SK-N-SH treated with all-trans-retinoic acid at 6 μM for 48 hours (cell line): ENCODE results near the gene TNFRSF9.

Experiments used
- ATAC-seq: fragments of 200-7000 bp; cut with Tn5 transposase; 3 replicates; pipeline ENCODE4 v1.9.1; 2020; ENCODE audit warnings: mild to moderate bottlenecking, moderate library complexity
- ARNTL ChIP-seq: fragments of 450-650 bp; formaldehyde crosslinking; IDR thresholded peaks from 2 replicates; pipeline ENCODE4 v1.5.0; 2020; ENCODE audit warnings: low read depth, mild to moderate bottlenecking, moderate library complexity, borderline replicate concordance
- BACH2 ChIP-seq: fragments of 250-450 bp; sonication (Bioruptor Pico); IDR thresholded peaks from 2 replicates; pipeline ENCODE4 v1.9.0; 2021; ENCODE audit warnings: mild to moderate bottlenecking, borderline replicate concordance
- CREB5 ChIP-seq: fragments of 250-450 bp; sonication (Bioruptor Pico); IDR thresholded peaks from 2 replicates; pipeline ENCODE4 v1.5.1; 2020; ENCODE audit warnings: low read depth, mild to moderate bottlenecking, moderate library complexity
- CSDC2 ChIP-seq: fragments of 250-450 bp; sonication (Bioruptor Pico); IDR thresholded peaks from 2 replicates; pipeline ENCODE4 v1.5.0; 2020; ENCODE audit warnings: mild to moderate bottlenecking, moderate library complexity
- CSRNP3 ChIP-seq: fragments of 250-450 bp; sonication (Bioruptor Pico); IDR thresholded peaks from 2 replicates; pipeline ENCODE4 v1.5.1; 2021; ENCODE audit warnings: mild to moderate bottlenecking, moderate library complexity
- ESRRG ChIP-seq: fragments of 250-450 bp; sonication (Bioruptor Pico); IDR thresholded peaks from 2 replicates; pipeline ENCODE4 v1.6.1; 2021; ENCODE audit warnings: mild to moderate bottlenecking
- GLIS3 ChIP-seq: fragments of 250-450 bp; sonication (Bioruptor Pico); IDR thresholded peaks from 2 replicates; pipeline ENCODE4 v1.5.0; 2020; ENCODE audit warnings: mild to moderate bottlenecking, moderate library complexity
- ISL1 ChIP-seq: fragments of 250-450 bp; sonication (Bioruptor Pico); IDR thresholded peaks from 2 replicates; pipeline ENCODE4 v2.1.2; 2022; ENCODE audit warnings: mild to moderate bottlenecking, moderate library complexity
- OSR1 ChIP-seq: fragments of 250-450 bp; sonication (Bioruptor Pico); IDR thresholded peaks from 2 replicates; pipeline ENCODE4 v1.8.0; 2022; ENCODE audit warnings: moderate library complexity, mild to moderate bottlenecking, inconsistent platforms
- POU6F1 ChIP-seq: fragments of 250-450 bp; sonication (Bioruptor Pico); IDR thresholded peaks from 2 replicates; pipeline ENCODE4 v1.8.0; 2021; ENCODE audit warnings: low read depth, mild to moderate bottlenecking, moderate library complexity, borderline replicate concordance
- PPARA ChIP-seq: fragments of 250-450 bp; sonication (Bioruptor Pico); IDR thresholded peaks from 2 replicates; pipeline ENCODE4 v1.5.0; 2020; ENCODE audit warnings: mild to moderate bottlenecking, borderline replicate concordance
- RARB ChIP-seq: fragments of 250-450 bp; sonication (Bioruptor Pico); IDR thresholded peaks from 2 replicates; pipeline ENCODE4 v1.8.0; 2021; ENCODE audit warnings: mild to moderate bottlenecking, moderate library complexity
- TOX ChIP-seq: fragments of 250-450 bp; sonication (Bioruptor Pico); IDR thresholded peaks from 2 replicates; pipeline ENCODE4 v1.8.0; 2021; ENCODE audit warnings: mild to moderate bottlenecking, moderate library complexity, borderline replicate concordance
- TSHZ2 ChIP-seq: fragments of 250-450 bp; sonication (Bioruptor Pico); IDR thresholded peaks from 2 replicates; pipeline ENCODE4 v1.5.0; 2020; ENCODE audit warnings: mild to moderate bottlenecking, moderate library complexity
- ZC3H10 ChIP-seq: fragments of 250-450 bp; sonication (Bioruptor Pico); IDR thresholded peaks from 2 replicates; pipeline ENCODE4 v1.5.1; 2021; ENCODE audit warnings: mild to moderate bottlenecking, moderate library complexity
- ZFP3 ChIP-seq: fragments of 250-450 bp; sonication (Bioruptor Pico); IDR thresholded peaks from 2 replicates; pipeline ENCODE4 v1.5.0; 2020; ENCODE audit warnings: mild to moderate bottlenecking, moderate library complexity
- ZFP30 ChIP-seq: fragments of 450-650 bp; formaldehyde crosslinking; IDR thresholded peaks from 2 replicates; pipeline ENCODE4 v1.5.0; 2022; ENCODE audit warnings: mild to moderate bottlenecking, moderate library complexity
- ZNF565 ChIP-seq: fragments of 450-650 bp; formaldehyde crosslinking; conservative IDR thresholded peaks from 2 replicates; pipeline ENCODE4 v1.5.0; 2020; ENCODE audit warnings: low read depth, mild to moderate bottlenecking, moderate library complexity
- ZNF70 ChIP-seq: fragments of 450-650 bp; formaldehyde crosslinking; IDR thresholded peaks from 2 replicates; pipeline ENCODE4 v1.5.0; 2020; ENCODE audit warnings: mild to moderate bottlenecking, moderate library complexity
- ZNF8 ChIP-seq: fragments of 450-650 bp; formaldehyde crosslinking; IDR thresholded peaks from 2 replicates; pipeline ENCODE4 v1.5.0; 2020; ENCODE audit warnings: mild to moderate bottlenecking, moderate library complexity

TNFRSF9 gene

GRCh38 chr1:7888248-7889081, 52.2 kb downstream of the TNFRSF9 start:
- TF ChIP-seq ZNF70 (CRISPR knock-in tag) (peak; percentile 89), ARNTL (CRISPR knock-in tag) (no peak)
- no peak; the same call in 1 of the 3 replicates for ATAC-seq

- TF ChIP-seq POU6F1 (CRISPR knock-in tag): no peak
- no peak for TF ChIP-seq CSRNP3 (CRISPR knock-in tag)
- TF ChIP-seq, all 23 proteins: peak for 0
- ATAC-seq: no peak
Measured at GRCh38 chr1:7886405-7886745, 54.3 kb downstream of the TNFRSF9 start.

- no peak for ATAC-seq
- no peak for TF ChIP-seq RARB (CRISPR knock-in tag)
- no peak for TF ChIP-seq ZNF70 (CRISPR knock-in tag)
Measured at GRCh38 chr1:7885513-7886404, 54.9 kb downstream of the TNFRSF9 start.

- no peak for ATAC-seq
- TF ChIP-seq TOX (CRISPR knock-in tag) (no peak), RARB (CRISPR knock-in tag) (no peak), ZFP3 (CRISPR knock-in tag) (no peak), ZNF70 (CRISPR knock-in tag) (no peak), CREB5 (no peak), ESRRG (no peak)
Measured at GRCh38 chr1:7884757-7885156, 55.9 kb downstream of the TNFRSF9 start.

GRCh38 chr1:7879228-7879627, 61.4 kb downstream of the TNFRSF9 start:
- no peak for ATAC-seq
- no peak for TF ChIP-seq ARNTL (CRISPR knock-in tag)
- TF ChIP-seq ZNF8 (CRISPR knock-in tag): no peak
- no peak for TF ChIP-seq CSDC2
- no peak for TF ChIP-seq TOX (CRISPR knock-in tag)
- no peak for TF ChIP-seq ZFP3 (CRISPR knock-in tag)
- no peak for TF ChIP-seq OSR1
- no peak for TF ChIP-seq RARB (CRISPR knock-in tag)
- TF ChIP-seq BACH2 (CRISPR knock-in tag): no peak
- TF ChIP-seq ISL1 (CRISPR knock-in tag): no peak
- TF ChIP-seq CREB5: no peak
- TF ChIP-seq ZFP30: no peak
- no peak for TF ChIP-seq ZC3H10 (CRISPR knock-in tag)
- no peak for TF ChIP-seq ESRRG
- TF ChIP-seq ZNF565: no peak
- TF ChIP-seq TSHZ2 (CRISPR knock-in tag): no peak
- TF ChIP-seq PPARA: no peak
- TF ChIP-seq GLIS3 (CRISPR knock-in tag): no peak
